ENCODE results near the gene RAB3GAP2. TPM values are rescaled to one million over a fixed set of nuclear protein-coding genes. Genes with fewer than 3 reads are reported as not detected.
"Not testable (repeated sequence)": the region's sequence is repeated elsewhere in the genome, so short reads cannot be mapped to it uniquely, and the experiment has no call there.

Gene RAB3GAP2
- total RNA-seq, 2 donors from 2014 or later: 50.1 to 50.5 TPM

- Mint-ChIP-seq H3K27me3 (no peaks in the 10 kb centered on the region), H3K4me3 (no peak overlapping the region), H3K9me3 (no peaks in the 10 kb centered on the region), H3K27ac (no peak overlapping the region), H3K4me1 (no peaks in the 10 kb centered on the region), H3K36me3 (ENCODE audit: low read depth) (peaks cover 99% of the 10 kb centered on the region)
- no peak for ATAC-seq (replicated peaks)
Observed at GRCh38 chr1:220144051-220144450, 128.2 kb downstream of the RAB3GAP2 start.

GRCh38 chr1:220139966-220140365 lies 132.3 kb downstream of the RAB3GAP2 start:
- H3K36me3 Mint-ChIP-seq (ENCODE audit: low read depth): peaks cover 98% of the 10 kb centered on the region
- no peak overlapping the region for H3K27ac Mint-ChIP-seq
- no peaks in the 10 kb centered on the region for H3K9me3 Mint-ChIP-seq
- peaks cover 8% of the 10 kb centered on the region for H3K4me1 Mint-ChIP-seq
- no peak for ATAC-seq (replicated peaks)
- no peak overlapping the region for H3K4me3 Mint-ChIP-seq
- no peaks in the 10 kb centered on the region for H3K27me3 Mint-ChIP-seq

- peaks cover 99% of the 10 kb centered on the region for H3K36me3 Mint-ChIP-seq (ENCODE audit: low read depth)
- peaks cover 8% of the 10 kb centered on the region for H3K4me1 Mint-ChIP-seq
- peak; percentile 12 for ATAC-seq (replicated peaks)
- no peaks in the 10 kb centered on the region for H3K27me3 Mint-ChIP-seq
- H3K9me3 Mint-ChIP-seq: no peaks in the 10 kb centered on the region
- peak overlapping the region; percentile 3 for H3K4me3 Mint-ChIP-seq
- peak overlapping the region; percentile 65 for H3K27ac Mint-ChIP-seq
Observed at GRCh38 chr1:220137019-220137786, 135.1 kb downstream of the RAB3GAP2 start.

- H3K4me3 Mint-ChIP-seq: no peak overlapping the region
- no peak overlapping the region for H3K27ac Mint-ChIP-seq
- peaks cover 90% of the 10 kb centered on the region for H3K36me3 Mint-ChIP-seq (ENCODE audit: low read depth)
- no peaks in the 10 kb centered on the region for H3K27me3 Mint-ChIP-seq
- H3K9me3 Mint-ChIP-seq: no peaks in the 10 kb centered on the region
- peaks cover 8% of the 10 kb centered on the region for H3K4me1 Mint-ChIP-seq
- no peak for ATAC-seq (replicated peaks)
Observed at GRCh38 chr1:220135755-220136154, 136.5 kb downstream of the RAB3GAP2 start.

- peak; percentile 62 for ATAC-seq (replicated peaks)
- peaks cover 14% of the 10 kb centered on the region for H3K4me1 Mint-ChIP-seq
- peak overlapping the region; percentile 14 for H3K27ac Mint-ChIP-seq
- no peaks in the 10 kb centered on the region for H3K9me3 Mint-ChIP-seq
- H3K4me3 Mint-ChIP-seq: no peak overlapping the region
- peaks cover 91% of the 10 kb centered on the region for H3K36me3 Mint-ChIP-seq (ENCODE audit: low read depth)
- no peaks in the 10 kb centered on the region for H3K27me3 Mint-ChIP-seq
Observed at GRCh38 chr1:220129479-220130210, 142.6 kb downstream of the RAB3GAP2 start.

- Mint-ChIP-seq H3K27me3 (no peaks in the 10 kb centered on the region), H3K36me3 (ENCODE audit: low read depth) (peaks cover 73% of the 10 kb centered on the region), H3K27ac (no peak overlapping the region), H3K9me3 (no peaks in the 10 kb centered on the region), H3K4me3 (no peak overlapping the region), H3K4me1 (peaks cover 23% of the 10 kb centered on the region)
- ATAC-seq (replicated peaks): no peak
Observed at GRCh38 chr1:220127076-220127475, 145.2 kb downstream of the RAB3GAP2 start.

- H3K4me1 Mint-ChIP-seq: peaks cover 15% of the 10 kb centered on the region
- H3K4me3 Mint-ChIP-seq: no peak overlapping the region
- H3K27ac Mint-ChIP-seq: no peak overlapping the region
- H3K27me3 Mint-ChIP-seq: no peaks in the 10 kb centered on the region
- H3K9me3 Mint-ChIP-seq: no peaks in the 10 kb centered on the region
- ATAC-seq (replicated peaks): no peak
- peaks cover 64% of the 10 kb centered on the region for H3K36me3 Mint-ChIP-seq (ENCODE audit: low read depth)
Observed at GRCh38 chr1:220124542-220124941, 147.7 kb downstream of the RAB3GAP2 start.

- no peaks in the 10 kb centered on the region for H3K9me3 Mint-ChIP-seq
- no peak for ATAC-seq (replicated peaks)
- no peak overlapping the region for H3K4me3 Mint-ChIP-seq
- H3K27me3 Mint-ChIP-seq: no peaks in the 10 kb centered on the region
- peaks cover 13% of the 10 kb centered on the region for H3K4me1 Mint-ChIP-seq
- no peak overlapping the region for H3K27ac Mint-ChIP-seq
- H3K36me3 Mint-ChIP-seq (ENCODE audit: low read depth): peaks cover 60% of the 10 kb centered on the region
Observed at GRCh38 chr1:220123889-220124288, 148.4 kb downstream of the RAB3GAP2 start.

GRCh38 chr1:220123066-220123465 lies 149.2 kb downstream of the RAB3GAP2 start:
- H3K27me3 Mint-ChIP-seq: no peaks in the 10 kb centered on the region
- no peak overlapping the region for H3K27ac Mint-ChIP-seq
- no peak for ATAC-seq (replicated peaks)
- H3K9me3 Mint-ChIP-seq: no peaks in the 10 kb centered on the region
- H3K36me3 Mint-ChIP-seq (ENCODE audit: low read depth): peaks cover 60% of the 10 kb centered on the region
- peaks cover 13% of the 10 kb centered on the region for H3K4me1 Mint-ChIP-seq
- H3K4me3 Mint-ChIP-seq: no peak overlapping the region

GRCh38 chr1:220121791-220122530 lies 150.3 kb downstream of the RAB3GAP2 start:
- Mint-ChIP-seq H3K36me3 (ENCODE audit: low read depth) (peaks cover 60% of the 10 kb centered on the region), H3K27ac (peak overlapping the region; percentile 27), H3K4me1 (peaks cover 13% of the 10 kb centered on the region), H3K4me3 (no peak overlapping the region), H3K9me3 (no peaks in the 10 kb centered on the region), H3K27me3 (no peaks in the 10 kb centered on the region)
- ATAC-seq (replicated peaks): no peak

- H3K27ac Mint-ChIP-seq: no peak overlapping the region
- ATAC-seq (replicated peaks): no peak
- H3K27me3 Mint-ChIP-seq: no peaks in the 10 kb centered on the region
- H3K36me3 Mint-ChIP-seq (ENCODE audit: low read depth): peaks cover 62% of the 10 kb centered on the region
- H3K4me1 Mint-ChIP-seq: peaks cover 4% of the 10 kb centered on the region
- no peak overlapping the region for H3K4me3 Mint-ChIP-seq
- no peaks in the 10 kb centered on the region for H3K9me3 Mint-ChIP-seq
Observed at GRCh38 chr1:220119043-220119512, 153.2 kb downstream of the RAB3GAP2 start.

- Mint-ChIP-seq H3K4me3 (peak overlapping the region; percentile 33), H3K27ac (no peak overlapping the region), H3K4me1 (peaks cover 4% of the 10 kb centered on the region), H3K27me3 (no peaks in the 10 kb centered on the region), H3K36me3 (ENCODE audit: low read depth) (peaks cover 99% of the 10 kb centered on the region), H3K9me3 (no peaks in the 10 kb centered on the region)
- peak; percentile 61 for ATAC-seq (replicated peaks)
Observed at GRCh38 chr1:220113136-220113695, 159.0 kb downstream of the RAB3GAP2 start.

GRCh38 chr1:220112600-220112999 lies 159.7 kb downstream of the RAB3GAP2 start:
- not testable (repeated sequence) for H3K27me3 Mint-ChIP-seq; H3K27ac Mint-ChIP-seq; H3K9me3 Mint-ChIP-seq; ATAC-seq (replicated peaks); H3K4me3 Mint-ChIP-seq; H3K4me1 Mint-ChIP-seq
- H3K36me3 Mint-ChIP-seq (ENCODE audit: low read depth): peaks cover 99% of the 10 kb centered on the region

- not testable (repeated sequence) for H3K27ac Mint-ChIP-seq; H3K27me3 Mint-ChIP-seq; H3K4me3 Mint-ChIP-seq; H3K9me3 Mint-ChIP-seq; H3K4me1 Mint-ChIP-seq; ATAC-seq (replicated peaks)
- peaks cover 99% of the 10 kb centered on the region for H3K36me3 Mint-ChIP-seq (ENCODE audit: low read depth)
Observed at GRCh38 chr1:220110473-220110872, 161.8 kb downstream of the RAB3GAP2 start.
